ENCODE measurements around the gene EXOC7. TPM values are rescaled to one million over a fixed set of nuclear protein-coding genes. Genes with fewer than 3 reads are reported as not detected.
"Not testable (repeated sequence)": the region's sequence is repeated elsewhere in the genome, so short reads cannot be mapped to it uniquely, and the experiment has no call there.

Gene EXOC7
- total and polyA plus RNA-seq, 5 experiments from 2014 or later = 46.0 to 210 (median 62.6) TPM

GRCh38 chr17:76042868-76043267 is 60.7 kb downstream of the EXOC7 start:
- not testable (repeated sequence) for H3K27me3 Mint-ChIP-seq, H3K4me3 Mint-ChIP-seq, H3K9me3 Mint-ChIP-seq, DNase-seq, H3K4me1 Mint-ChIP-seq, ATAC-seq
- POLR2A ChIA-PET = interaction anchor here (1.1 kb wide), 1 partner anchor 13 kb away, joined by 4 read pairs; no protein-coding TSS in a partner anchor
- peak overlapping the region in 3 of 10 donors; percentile 29 to 75 (median 37) for H3K27ac Mint-ChIP-seq
- peaks cover 9 to 88% (median 17%) of the 10 kb centered on the region in 3 donors for H3K36me3 Mint-ChIP-seq

- Mint-ChIP-seq H3K36me3 (peaks cover 7 to 77% (median 17%) of the 10 kb centered on the region in 3 donors), H3K4me1 (peaks cover 5 to 20% (median 9%) of the 10 kb centered on the region in 4 donors), H3K4me3 (no peak overlapping the region), H3K27ac (peak overlapping the region in 5 of 10 donors; percentile 19 to 85 (median 51)), H3K9me3 (no peaks in the 10 kb centered on the region), H3K27me3 (no peaks in the 10 kb centered on the region)
- no peak for DNase-seq
- ATAC-seq = no peak
- POLR2A ChIA-PET = interaction anchor here (0.8 to 2.0 kb wide), 4 partner anchors 10 to 26 kb away, joined by 3 to 8 read pairs (median 4); no protein-coding TSS in a partner anchor
These were observed 63.2 kb downstream of the EXOC7 start for GRCh38 chr17:76040376-76040775.

GRCh38 chr17:76039121-76039520 is 64.5 kb downstream of the EXOC7 start:
- peaks cover 4 to 65% (median 14%) of the 10 kb centered on the region in 3 donors for H3K36me3 Mint-ChIP-seq
- no peaks in the 10 kb centered on the region for H3K27me3 Mint-ChIP-seq
- H3K4me3 Mint-ChIP-seq = no peak overlapping the region
- H3K4me1 Mint-ChIP-seq = peaks cover 6 to 29% (median 14%) of the 10 kb centered on the region in 4 donors
- no peak for DNase-seq
- POLR2A ChIA-PET = interaction anchor here (0.6 to 2.0 kb wide), 3 partner anchors 8 to 26 kb away, joined by 3 to 8 read pairs (median 4); no protein-coding TSS in a partner anchor
- no peak for ATAC-seq
- H3K27ac Mint-ChIP-seq = peak overlapping the region in 8 of 10 donors; percentile 10 to 85 (median 60)
- no peaks in the 10 kb centered on the region for H3K9me3 Mint-ChIP-seq

GRCh38 chr17:76038050-76038449 is 65.5 kb downstream of the EXOC7 start:
- DNase-seq = no peak
- Mint-ChIP-seq H3K27ac (peak overlapping the region; percentile 40 to 85 (median 79)), H3K4me1 (peaks cover 6 to 36% (median 19%) of the 10 kb centered on the region in 4 donors), H3K27me3 (no peaks in the 10 kb centered on the region), H3K36me3 (peaks cover 0 to 54% (median 9%) of the 10 kb centered on the region in 3 donors), H3K9me3 (no peaks in the 10 kb centered on the region), H3K4me3 (peak overlapping the region in 1 of 10 donors; percentile 4)
- ATAC-seq = no peak
- POLR2A ChIA-PET = interaction anchor here (0.6 to 2.2 kb wide), 3 partner anchors 16 to 18 kb away, joined by 3 to 5 read pairs (median 3); no protein-coding TSS in a partner anchor

- no peak overlapping the region for H3K4me3 Mint-ChIP-seq
- no peaks in the 10 kb centered on the region for H3K27me3 Mint-ChIP-seq
- ATAC-seq (no peak), DNase-seq (no peak)
- peaks cover 9 to 45% (median 22%) of the 10 kb centered on the region in 4 donors for H3K4me1 Mint-ChIP-seq
- POLR2A ChIA-PET = interaction anchor here (0.7 to 2.2 kb wide), 3 partner anchors 15 to 273 kb away, joined by 3 to 5 read pairs (median 5); no protein-coding TSS in a partner anchor
- H3K9me3 Mint-ChIP-seq = no peaks in the 10 kb centered on the region
- peaks cover 0 to 42% (median 9%) of the 10 kb centered on the region in 3 donors for H3K36me3 Mint-ChIP-seq
- peak overlapping the region in 9 of 10 donors; percentile 35 to 81 (median 67) for H3K27ac Mint-ChIP-seq
These were observed 66.9 kb downstream of the EXOC7 start for GRCh38 chr17:76036497-76037261.

GRCh38 chr17:76034428-76035350 is 68.9 kb downstream of the EXOC7 start:
- peaks cover 11 to 59% (median 28%) of the 10 kb centered on the region in 4 donors for H3K4me1 Mint-ChIP-seq

GRCh38 chr17:76033139-76033538 is 70.4 kb downstream of the EXOC7 start:
- Mint-ChIP-seq H3K4me3 (peak overlapping the region in 1 of 10 donors; percentile 16), H3K27ac (peak overlapping the region in 9 of 10 donors; percentile 10 to 72 (median 57)), H3K27me3 (no peaks in the 10 kb centered on the region), H3K36me3 (peaks cover 0 to 7% (median 1%) of the 10 kb centered on the region in 3 donors), H3K4me1 (peaks cover 15 to 75% (median 41%) of the 10 kb centered on the region in 4 donors), H3K9me3 (no peaks in the 10 kb centered on the region)
- POLR2A ChIA-PET = interaction anchor here (0.9 to 1.5 kb wide), 3 partner anchors 9 to 70 kb away, joined by 3 to 4 read pairs (median 4); partner anchors contain the start of gene EXOC7
- ATAC-seq (no peak), DNase-seq (no peak)

More at GRCh38 chr17:76034428-76035350, 68.9 kb downstream of the EXOC7 start:
- H3K27me3 Mint-ChIP-seq = no peaks in the 10 kb centered on the region
- DNase-seq (no peak), ATAC-seq (no peak)
- H3K27ac Mint-ChIP-seq = peak overlapping the region in 9 of 10 donors; percentile 37 to 88 (median 61)
- H3K36me3 Mint-ChIP-seq = peaks cover 0 to 22% (median 1%) of the 10 kb centered on the region in 3 donors
- no peaks in the 10 kb centered on the region for H3K9me3 Mint-ChIP-seq
- H3K4me3 Mint-ChIP-seq = peak overlapping the region in 2 of 10 donors; percentile 33 to 71
- POLR2A ChIA-PET = interaction anchor here (0.5 to 1.2 kb wide), 3 partner anchors 11 to 43 kb away, joined by 3 to 5 read pairs (median 3); no protein-coding TSS in a partner anchor

GRCh38 chr17:76032780-76033108 is 70.8 kb downstream of the EXOC7 start:
- Mint-ChIP-seq H3K4me3 (no peak overlapping the region), H3K27me3 (no peaks in the 10 kb centered on the region), H3K4me1 (peaks cover 15 to 79% (median 43%) of the 10 kb centered on the region in 4 donors), H3K36me3 (peaks cover 0 to 3% (median 1%) of the 10 kb centered on the region in 3 donors), H3K9me3 (no peaks in the 10 kb centered on the region), H3K27ac (peak overlapping the region in 6 of 10 donors; percentile 2 to 61 (median 34))
- POLR2A ChIA-PET = interaction anchor here (0.6 to 1.5 kb wide), 3 partner anchors 9 to 71 kb away, joined by 3 to 4 read pairs (median 3); partner anchors contain the start of gene EXOC7
- DNase-seq (no peak), ATAC-seq (no peak)

GRCh38 chr17:76032073-76032779 is 71.4 kb downstream of the EXOC7 start:
- DNase-seq (no peak), ATAC-seq (no peak)
- no peak overlapping the region for H3K4me3 Mint-ChIP-seq
- peak overlapping the region in 8 of 10 donors; percentile 9 to 76 (median 62) for H3K27ac Mint-ChIP-seq
- no peaks in the 10 kb centered on the region for H3K27me3 Mint-ChIP-seq
- no peaks in the 10 kb centered on the region for H3K9me3 Mint-ChIP-seq
- peaks cover 12 to 80% (median 43%) of the 10 kb centered on the region in 4 donors for H3K4me1 Mint-ChIP-seq
- H3K36me3 Mint-ChIP-seq = no peaks in the 10 kb centered on the region
- POLR2A ChIA-PET = interaction anchor here (0.6 to 3.5 kb wide), 6 partner anchors 8 to 118 kb away, joined by 3 to 25 read pairs (median 4); partner anchors contain the start of genes EXOC7 and SRP68
